Trophoblast cell (in vitro differentiated cells and primary cell): Measurements from ENCODE around the gene BRD3.

ENCODE experiments used
- DNase-seq, 2 donors: peaks; one replicate each; pipeline ENCODE4 v3.0.0-alpha.2; 2016
- H2AFZ ChIP-seq: 2 replicates; pipeline ENCODE4 v1.6.1; 2013; ENCODE audit warnings: low read length, moderate library complexity, mild to moderate bottlenecking; ENCODE audit not compliant: insufficient read depth, poor library complexity
- H2AK5ac ChIP-seq: 2 replicates; pipeline ENCODE4 v1.6.1; 2013; ENCODE audit warnings: mild to moderate bottlenecking, low read length
- H2BK120ac ChIP-seq: 2 replicates; pipeline ENCODE4 v1.6.1; 2013; ENCODE audit warnings: low read length, mild to moderate bottlenecking, moderate library complexity; ENCODE audit not compliant: insufficient read depth, poor library complexity
- H2BK12ac ChIP-seq: 2 replicates; pipeline ENCODE4 v1.6.1; 2013; ENCODE audit warnings: mild to moderate bottlenecking, low read length, moderate library complexity
- H2BK5ac ChIP-seq: 2 replicates; pipeline ENCODE4 v1.6.1; 2013; ENCODE audit warnings: low read length, low read depth, moderate library complexity, mild to moderate bottlenecking; ENCODE audit not compliant: poor library complexity
- H3K14ac ChIP-seq: 2 replicates; pipeline ENCODE4 v1.6.1; 2013; ENCODE audit warnings: mild to moderate bottlenecking, low read length
- H3K18ac ChIP-seq: 2 replicates; pipeline ENCODE4 v1.6.1; 2013; ENCODE audit warnings: mild to moderate bottlenecking, low read length
- H3K23ac ChIP-seq: 2 replicates; pipeline ENCODE4 v1.6.1; 2013; ENCODE audit warnings: low read length
- H3K27ac ChIP-seq: 2 replicates; pipeline ENCODE4 v1.5.1; 2013; ENCODE audit warnings: low read depth, mild to moderate bottlenecking, inconsistent platforms, low read length, moderate library complexity
- H3K27me3 ChIP-seq: 2 replicates; pipeline ENCODE4 v1.6.1; 2013; ENCODE audit warnings: inconsistent platforms, mild to moderate bottlenecking, low read length, moderate library complexity; ENCODE audit not compliant: insufficient read depth
- H3K36me3 ChIP-seq, 2 experiments: 1 replicate in 1 of 2; 2 replicates in 1 of 2; pipeline ENCODE4 v1.6.1; 2013; ENCODE audit warnings: low read length in 2 of 2, mild to moderate bottlenecking in 2 of 2, moderate library complexity in 1 of 2; ENCODE audit not compliant: insufficient read depth in 2 of 2, control insufficient read depth in 1 of 2
- H3K4ac ChIP-seq: 2 replicates; pipeline ENCODE4 v1.6.1; 2013; ENCODE audit warnings: low read depth, mild to moderate bottlenecking, low read length, moderate library complexity
- H3K4me1 ChIP-seq, 2 experiments: 1 replicate in 1 of 2; 2 replicates in 1 of 2; pipeline ENCODE4 v1.6.1; 2013; ENCODE audit warnings: low read length in 2 of 2, mild to moderate bottlenecking in 2 of 2, moderate library complexity in 1 of 2; ENCODE audit not compliant: insufficient read depth in 2 of 2, control insufficient read depth in 1 of 2
- H3K4me2 ChIP-seq: 2 replicates; pipeline ENCODE4 v1.6.1; 2013; ENCODE audit warnings: inconsistent platforms, mild to moderate bottlenecking, low read length, moderate library complexity
- H3K4me3 ChIP-seq: 2 replicates; pipeline ENCODE4 v1.5.1; 2013; ENCODE audit warnings: mild to moderate bottlenecking, low read depth, low read length, inconsistent platforms
- H3K79me1 ChIP-seq: one replicate; pipeline ENCODE4 v1.6.1; 2013; ENCODE audit warnings: low read length
- H3K79me2 ChIP-seq: 2 replicates; pipeline ENCODE4 v1.6.1; 2013; ENCODE audit warnings: low read length, mild to moderate bottlenecking; ENCODE audit not compliant: control insufficient read depth, insufficient read depth, poor library complexity
- H3K9ac ChIP-seq: 2 replicates; pipeline ENCODE4 v1.6.1; 2013; ENCODE audit warnings: mild to moderate bottlenecking, low read length
- H3K9me3 ChIP-seq: 2 replicates; pipeline ENCODE4 v1.6.1; 2013; ENCODE audit warnings: low read depth, mild to moderate bottlenecking, control low read depth, inconsistent platforms, low read length; ENCODE audit not compliant: insufficient read depth
- H4K12ac ChIP-seq: 2 replicates; pipeline ENCODE4 v1.6.1; 2013; ENCODE audit warnings: low read depth, mild to moderate bottlenecking, low read length, moderate library complexity
- H4K8ac ChIP-seq: 2 replicates; pipeline ENCODE4 v1.6.1; 2013; ENCODE audit warnings: low read depth, mild to moderate bottlenecking, low read length, moderate library complexity
- H4K91ac ChIP-seq: one replicate; pipeline ENCODE4 v1.6.1; 2013; ENCODE audit warnings: low read depth, mild to moderate bottlenecking, low read length, moderate library complexity
- WGBS: extraction: QIAGEN DNeasy Blood & Tissue Kit; methylation state at CpG from one replicate; pipeline ENCODE4 v1.1.7; 2013; ENCODE audit warnings: missing lambda C conversion rate; ENCODE audit not compliant: insufficient read length, insufficient coverage; ENCODE audit errors: extremely low coverage; 5-methylcytosine and 5-hydroxymethylcytosine counted together

BRD3 gene

DNA sequence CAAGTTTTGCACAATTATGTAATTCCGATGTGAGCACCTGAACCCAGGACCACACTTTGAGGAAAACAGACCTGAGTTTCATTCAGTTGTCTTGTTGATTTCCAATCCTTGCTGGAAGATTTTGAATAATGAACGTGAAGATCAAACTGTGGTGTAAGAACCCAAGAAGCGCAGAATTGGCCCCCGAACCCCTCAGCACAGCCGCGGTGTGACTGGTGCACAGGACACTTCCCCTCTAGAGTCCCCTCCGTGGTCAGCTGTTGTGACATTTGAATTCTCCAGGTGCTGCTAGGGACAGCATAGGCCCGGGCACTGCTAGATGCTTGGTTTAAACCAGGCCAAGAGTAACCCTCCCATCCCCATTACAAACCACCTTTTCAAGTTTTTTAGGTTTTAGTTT, 40.8 kb downstream of the BRD3 start:
- H3K4me3 ChIP-seq: no peak overlapping the region
- H3K27ac ChIP-seq: no peak overlapping the region
- H2BK12ac ChIP-seq: no peak overlapping the region
- H3K18ac ChIP-seq: no peak overlapping the region
- no peak overlapping the region for H2AK5ac ChIP-seq
- no peak overlapping the region for H2BK120ac ChIP-seq
- H3K27me3 ChIP-seq: no peaks in the 10 kb centered on the region
- no peak overlapping the region for H4K8ac ChIP-seq
- DNase-seq: no peak
- no CpG with 5 or more reads among the region's 8 CpGs for WGBS
- H3K14ac ChIP-seq: no peak overlapping the region
- no peak overlapping the region for H3K4me2 ChIP-seq
- H4K12ac ChIP-seq: no peak overlapping the region
- H3K79me1 ChIP-seq: peaks cover 2% of the 10 kb centered on the region
- H3K79me2 ChIP-seq: peaks cover 2% of the 10 kb centered on the region
- H4K91ac ChIP-seq: no peak overlapping the region
- H3K36me3 ChIP-seq: peaks cover 20% of the 10 kb centered on the region in 2 experiments
- peaks cover 4 to 5% of the 10 kb centered on the region in 2 experiments for H3K4me1 ChIP-seq
- H3K23ac ChIP-seq: no peak overlapping the region
- no peak overlapping the region for H3K4ac ChIP-seq
- H3K9ac ChIP-seq: no peak overlapping the region
- H3K9me3 ChIP-seq: peaks cover 2% of the 10 kb centered on the region
- no peak overlapping the region for H2AFZ ChIP-seq
- no peak overlapping the region for H2BK5ac ChIP-seq

DNA sequence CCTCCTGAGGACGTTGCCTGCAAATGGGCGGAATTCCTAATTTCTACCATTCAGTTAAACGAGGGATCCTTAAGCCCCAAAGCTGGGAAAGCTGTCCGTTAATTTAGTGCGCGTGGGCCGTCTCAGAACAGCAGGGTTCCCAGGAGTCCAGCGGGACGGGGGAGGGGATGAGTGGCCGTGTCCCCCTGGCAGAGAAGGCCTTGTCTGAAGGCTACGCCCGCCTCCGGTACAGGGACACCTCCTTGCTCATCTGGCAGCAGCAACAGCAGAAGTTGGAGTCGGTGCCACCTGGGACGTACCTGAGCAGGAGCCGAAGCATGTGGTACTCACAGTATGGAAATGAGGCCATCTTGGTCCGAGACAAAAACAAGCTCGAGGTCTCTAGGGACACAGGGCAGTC, 41.2 kb downstream of the BRD3 start:
- Histone ChIP-seq H3K9ac (no peak overlapping the region), H2BK5ac (no peak overlapping the region), H3K18ac (no peak overlapping the region), H3K14ac (no peak overlapping the region), H4K12ac (no peak overlapping the region), H3K9me3 (peaks cover 2% of the 10 kb centered on the region), H3K4me2 (no peak overlapping the region), H3K23ac (no peak overlapping the region), H3K79me1 (peaks cover 2% of the 10 kb centered on the region), H3K4me1 (peaks cover 4 to 5% of the 10 kb centered on the region in 2 experiments), H3K4me3 (no peak overlapping the region), H3K4ac (no peak overlapping the region), H3K27ac (no peak overlapping the region), H2AK5ac (no peak overlapping the region), H3K79me2 (peaks cover 2% of the 10 kb centered on the region), H2AFZ (no peak overlapping the region), H4K8ac (no peak overlapping the region), H3K36me3 (peaks cover 16% of the 10 kb centered on the region in 2 experiments), H3K27me3 (no peaks in the 10 kb centered on the region), H2BK12ac (no peak overlapping the region), H2BK120ac (no peak overlapping the region), H4K91ac (no peak overlapping the region)
- no CpG with 5 or more reads among the region's 18 CpGs for WGBS
- no peak for DNase-seq

DNA sequence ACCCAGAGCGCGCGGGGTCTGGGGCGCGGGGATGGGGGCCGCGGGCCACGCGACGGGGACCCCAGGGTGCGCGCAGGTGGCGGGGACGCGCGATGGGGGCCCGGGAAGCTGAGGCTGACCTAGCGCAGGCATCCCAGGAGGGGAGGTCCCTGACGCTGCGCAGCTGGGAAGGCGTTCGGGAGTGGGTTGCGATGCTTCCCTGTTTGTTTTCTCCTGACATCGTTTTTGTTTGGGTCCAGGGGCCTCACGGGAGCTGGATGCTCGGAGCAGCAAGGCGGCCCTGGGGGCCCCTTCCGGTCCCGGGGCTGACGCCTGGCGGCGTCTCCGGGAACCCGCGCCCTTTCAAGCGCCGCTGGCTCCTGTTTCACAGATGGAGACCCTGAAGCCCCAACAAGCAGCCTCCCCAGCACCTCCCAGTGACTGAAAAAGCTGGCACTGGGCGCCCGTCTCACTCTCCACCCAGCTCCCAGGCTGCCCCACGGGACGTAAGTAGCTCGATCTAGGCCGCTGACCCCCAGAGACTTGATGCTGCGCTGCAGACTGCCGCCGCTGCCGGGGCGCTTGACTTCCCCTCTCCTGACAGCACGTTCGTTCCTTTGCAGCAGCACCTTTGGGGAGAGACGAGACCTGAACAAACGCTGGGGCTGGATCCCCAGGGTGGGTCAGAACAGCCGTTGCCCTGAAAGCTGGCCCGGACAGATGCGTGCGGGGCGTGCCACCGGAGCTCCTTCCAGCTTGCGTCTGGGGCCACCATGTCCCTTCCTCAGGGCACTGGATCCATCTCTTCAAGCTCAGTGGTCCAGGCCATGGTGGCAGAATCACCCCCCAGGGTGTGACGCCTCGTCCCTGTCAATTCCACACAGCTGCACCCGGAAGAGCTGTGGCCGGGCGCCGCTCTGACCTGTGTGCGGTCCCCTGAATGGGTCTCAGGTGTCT, 42.0 kb downstream of the BRD3 start:
- H4K8ac ChIP-seq: peak overlapping the region; percentile 56
- peak overlapping the region; percentile 41 for H2BK12ac ChIP-seq
- peaks cover 4 to 5% of the 10 kb centered on the region in 2 experiments for H3K4me1 ChIP-seq
- H2BK5ac ChIP-seq: no peak overlapping the region
- H3K9me3 ChIP-seq: peaks cover 2% of the 10 kb centered on the region
- no peaks in the 10 kb centered on the region for H3K27me3 ChIP-seq
- peak overlapping the region; percentile 82 for H3K4me3 ChIP-seq
- peak overlapping the region; percentile 87 for H3K4me2 ChIP-seq
- peak overlapping the region; percentile 69 for H2AFZ ChIP-seq
- no peak overlapping the region for H3K23ac ChIP-seq
- H3K4ac ChIP-seq: no peak overlapping the region
- H3K79me1 ChIP-seq: peaks cover 2% of the 10 kb centered on the region
- H2BK120ac ChIP-seq: no peak overlapping the region
- H3K79me2 ChIP-seq: peaks cover 2% of the 10 kb centered on the region
- peak overlapping the region; percentile 65 for H3K14ac ChIP-seq
- H4K12ac ChIP-seq: peak overlapping the region; percentile 71
- no peak overlapping the region for H3K27ac ChIP-seq
- DNase-seq: peak; percentile 16 to 46
- peak overlapping the region; percentile 28 for H3K9ac ChIP-seq
- H3K18ac ChIP-seq: peak overlapping the region; percentile 43
- peaks cover 11 to 12% of the 10 kb centered on the region in 2 experiments for H3K36me3 ChIP-seq
- H2AK5ac ChIP-seq: no peak overlapping the region
- no CpG with 5 or more reads among the region's 66 CpGs for WGBS
- no peak overlapping the region for H4K91ac ChIP-seq

DNA sequence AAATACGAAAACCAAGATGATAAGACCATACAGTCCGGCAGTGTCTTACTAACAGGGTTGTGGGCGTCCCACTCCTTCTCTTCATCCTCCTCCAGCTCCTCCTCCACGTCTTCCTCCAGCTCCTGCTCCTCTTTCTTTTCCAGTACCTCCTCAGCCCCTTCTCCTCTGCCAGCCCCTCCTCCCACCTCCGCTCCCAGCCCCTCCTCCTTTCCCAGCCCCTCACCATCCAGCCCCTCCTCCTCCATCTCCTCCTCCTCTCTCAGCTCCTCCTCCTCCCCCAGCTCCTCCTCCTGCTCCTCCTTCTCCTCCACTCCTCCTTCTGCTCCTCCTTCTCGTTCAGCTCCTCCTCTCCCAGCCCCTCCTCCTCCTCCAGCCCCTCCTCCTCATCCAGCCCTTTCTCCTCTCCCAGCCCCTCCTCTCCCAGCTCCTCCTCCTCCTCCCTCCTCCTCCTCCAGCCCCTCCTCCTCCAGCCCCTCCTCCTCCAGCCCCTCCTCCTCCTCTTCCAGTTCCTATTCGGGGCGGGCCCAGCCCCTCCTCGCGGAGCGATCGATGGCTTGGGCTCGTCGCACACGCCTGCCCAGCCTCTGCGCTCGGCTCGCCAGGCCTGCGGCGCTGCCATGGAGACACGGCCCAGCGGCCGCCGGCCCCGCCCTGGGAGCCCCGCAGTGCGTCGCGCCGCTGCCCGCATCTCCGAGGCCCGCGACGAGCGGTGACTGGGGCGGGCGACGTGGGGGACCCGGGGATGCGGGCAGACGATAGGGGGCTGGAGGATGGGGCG, 42.8 kb downstream of the BRD3 start, which contains the start of gene BRD3OS:
TSS of gene BRD3OS (plus strand) at position 654 of the 778 bp plus-strand sequence. CDS start 1,267 bp downstream, outside the sequence.
- H3K4me1 ChIP-seq: peaks cover 4 to 5% of the 10 kb centered on the region in 2 experiments

More for the DNA sequence above, 42.8 kb downstream of the BRD3 start, which contains the start of gene BRD3OS:
- H3K36me3 ChIP-seq: peaks cover 8 to 9% of the 10 kb centered on the region in 2 experiments
- H3K4me3 ChIP-seq: peak within 1 kb of the TSS; percentile 82
- H3K79me2 ChIP-seq: peaks cover 2% of the 10 kb centered on the region
- peak within 1 kb of the TSS; percentile 65 for H3K14ac ChIP-seq
- peak within 1 kb of the TSS; percentile 71 for H4K12ac ChIP-seq
- peak within 1 kb of the TSS; percentile 28 for H3K9ac ChIP-seq
- no peak within 1 kb of the TSS for H3K4ac ChIP-seq
- no peak within 1 kb of the TSS for H2BK120ac ChIP-seq
- peak within 1 kb of the TSS; percentile 41 for H2BK12ac ChIP-seq
- no peak within 1 kb of the TSS for H3K27ac ChIP-seq
- H3K23ac ChIP-seq: no peak within 1 kb of the TSS
- peaks cover 2% of the 10 kb centered on the region for H3K79me1 ChIP-seq
- no CpG with 5 or more reads among the region's 43 CpGs for WGBS
- H2BK5ac ChIP-seq: no peak within 1 kb of the TSS
- DNase-seq: peak; percentile 98
- peaks cover 2% of the 10 kb centered on the region for H3K9me3 ChIP-seq
- peak within 1 kb of the TSS; percentile 87 for H3K4me2 ChIP-seq
- no peaks in the 10 kb centered on the region for H3K27me3 ChIP-seq
- H4K8ac ChIP-seq: peak within 1 kb of the TSS; percentile 56
- no peak within 1 kb of the TSS for H4K91ac ChIP-seq
- H3K18ac ChIP-seq: peak within 1 kb of the TSS; percentile 43
- no peak within 1 kb of the TSS for H2AK5ac ChIP-seq
- peak within 1 kb of the TSS; percentile 69 for H2AFZ ChIP-seq
